Measurements from ENCODE around the gene TMEM131L. TPM values are rescaled to one million over a fixed set of nuclear protein-coding genes. Genes with fewer than 3 reads are reported as not detected.

Gene TMEM131L
- polyA plus RNA-seq, 1 donor (not counting 4 experiments of a cell fraction or from before 2014, with no cell fraction given): 10.3 TPM

GRCh38 chr4:153521999-153522801 lies 56.0 kb downstream of the TMEM131L start:
- no peaks in the 10 kb centered on the region for H3K9me1 ChIP-seq (ENCODE audit: control insufficient read depth, extremely low read depth, insufficient read depth, low read length)
- no peak overlapping the region for H3K27ac ChIP-seq (ENCODE audit: control insufficient read depth, insufficient read depth, low read length)
- H3K9me3 ChIP-seq (ENCODE audit: control insufficient read depth, low read depth, low read length): no peaks in the 10 kb centered on the region
- peaks cover 0 to 2% of the 10 kb centered on the region in 2 experiments for H3K36me3 ChIP-seq (ENCODE audit: control insufficient read depth in 2 of 2, extremely low read depth in 1 of 2, insufficient read depth in 2 of 2, low read length in 2 of 2)
- DNase-seq (ENCODE audit: low read depth, low spot score) (no peak), FAIRE-seq (no peak)
- no peaks in the 10 kb centered on the region for H4K20me1 ChIP-seq (ENCODE audit: control insufficient read depth, extremely low read depth, insufficient read depth, low read length)
- no peak overlapping the region for H3K4me3 ChIP-seq (ENCODE audit: control insufficient read depth in 2 of 3, extremely low read depth in 1 of 3, insufficient read depth in 2 of 3, low read depth in 1 of 3, low read length in 3 of 3)
- no peak for TF ChIP-seq CTCF (optimal IDR thresholded peaks at IDR 0.05 in 1 of 3, IDR thresholded peaks at IDR 0.05 in 1 of 3, conservative IDR thresholded peaks at IDR 0.05 in 1 of 3; ENCODE audit: extremely low read depth in 1 of 3, insufficient read depth in 2 of 3, low read length in 3 of 3)
- TF ChIP-seq EZH2 (IDR thresholded peaks at IDR 0.05; ENCODE audit: low read length): no peak
- no peak overlapping the region for H3K9ac ChIP-seq (ENCODE audit: control insufficient read depth, extremely low read depth, insufficient read depth, low read length)
- H2AFZ ChIP-seq (ENCODE audit: control insufficient read depth, low read length): no peak overlapping the region
- no peaks in the 10 kb centered on the region for H3K79me2 ChIP-seq (ENCODE audit: control insufficient read depth, insufficient read depth, low read length)
- no peaks in the 10 kb centered on the region for H3K27me3 ChIP-seq (ENCODE audit: control insufficient read depth, extremely low read depth, insufficient read depth, low read length)
- peaks cover 4% of the 10 kb centered on the region for H3K4me1 ChIP-seq (ENCODE audit: control insufficient read depth, extremely low read depth, insufficient read depth, low read length)
- dilution Hi-C loops (cut with MboI; ENCODE audit: extremely low pct_ligation_motif_present, low sequenced_read_pairs): no loop called here
- H3K4me2 ChIP-seq (ENCODE audit: control insufficient read depth, extremely low read depth, insufficient read depth, low read depth, low read length): no peak overlapping the region

GRCh38 chr4:153522802-153523094 lies 56.6 kb downstream of the TMEM131L start:
- dilution Hi-C loops (cut with MboI; ENCODE audit: extremely low pct_ligation_motif_present, low sequenced_read_pairs): no loop called here
- H3K79me2 ChIP-seq (ENCODE audit: control insufficient read depth, insufficient read depth, low read length): no peaks in the 10 kb centered on the region
- TF ChIP-seq EZH2 (IDR thresholded peaks at IDR 0.05; ENCODE audit: low read length) (no peak), CTCF (optimal IDR thresholded peaks at IDR 0.05 in 1 of 3, IDR thresholded peaks at IDR 0.05 in 1 of 3, conservative IDR thresholded peaks at IDR 0.05 in 1 of 3; ENCODE audit: extremely low read depth in 1 of 3, insufficient read depth in 2 of 3, low read length in 3 of 3) (no peak)
- no peak overlapping the region for H2AFZ ChIP-seq (ENCODE audit: control insufficient read depth, low read length)
- H3K9me1 ChIP-seq (ENCODE audit: control insufficient read depth, extremely low read depth, insufficient read depth, low read length): no peaks in the 10 kb centered on the region
- H3K4me2 ChIP-seq (ENCODE audit: control insufficient read depth, extremely low read depth, insufficient read depth, low read depth, low read length): no peak overlapping the region
- no peak overlapping the region for H3K4me3 ChIP-seq (ENCODE audit: control insufficient read depth in 2 of 3, extremely low read depth in 1 of 3, insufficient read depth in 2 of 3, low read depth in 1 of 3, low read length in 3 of 3)
- no peaks in the 10 kb centered on the region for H3K9me3 ChIP-seq (ENCODE audit: control insufficient read depth, low read depth, low read length)
- H3K27me3 ChIP-seq (ENCODE audit: control insufficient read depth, extremely low read depth, insufficient read depth, low read length): no peaks in the 10 kb centered on the region
- H3K36me3 ChIP-seq (ENCODE audit: control insufficient read depth in 2 of 2, extremely low read depth in 1 of 2, insufficient read depth in 2 of 2, low read length in 2 of 2): peaks cover 0 to 2% of the 10 kb centered on the region in 2 experiments
- no peak for DNase-seq (ENCODE audit: low read depth, low spot score)
- no peak for FAIRE-seq
- no peaks in the 10 kb centered on the region for H3K4me1 ChIP-seq (ENCODE audit: control insufficient read depth, extremely low read depth, insufficient read depth, low read length)
- H3K27ac ChIP-seq (ENCODE audit: control insufficient read depth, insufficient read depth, low read length): no peak overlapping the region
- no peak overlapping the region for H3K9ac ChIP-seq (ENCODE audit: control insufficient read depth, extremely low read depth, insufficient read depth, low read length)
- H4K20me1 ChIP-seq (ENCODE audit: control insufficient read depth, extremely low read depth, insufficient read depth, low read length): no peaks in the 10 kb centered on the region

All from keratinocyte (primary cell).